Heart left ventricle (tissue), 13 donors: ENCODE measurements around the gene RASGEF1C.

Experiments
- CTCF ChIP-seq, 12 donors: fragments of 200-600 bp; sonication (generic) in 4 of 12; IDR thresholded peaks; one replicate each; pipeline versions ENCODE4 v1.5.0 to v1.8.0; 2018 to 2022; ENCODE audit warnings: antibody characterized with exemption in 12 of 12, mild to moderate bottlenecking in 5 of 12
- POLR2A ChIP-seq, 2 donors: fragments of 450-650 bp; IDR thresholded peaks; one replicate each; pipeline ENCODE4 v1.6.1; 2017; ENCODE audit warnings: antibody characterized with exemption in 2 of 2, mild to moderate bottlenecking in 2 of 2, moderate library complexity in 2 of 2
- donor health status: ischemic (EF 13 %, LVEDD 7.1; RV severe dilation, severe dysfunction).
- donor health status: DM: no; HTN: yes; CAD: no.
- donor health status: DM: no; HTN: no; CAD: no.
- donor health status: ischemic (EF 25% LVEDD 6.9; RV normal size, moderate dysfunction).
- donor health status: ischemic (EF 25% LVEDD 5.7; RV mildly dilated, moderate dysfunction).
- donor health status: ischemic (EF 35%, LVEDD 5.7; RV mildly dilated, moderate dysfunction).
- donor health status: nonischemic (EF 11% LVEDD 7.7; RV severe dilation, severe dysfunction).
- donor health status: DM: yes; HTN: yes; CAD: no.
- donor health status: PGD.
- donor health status: ischemic (EF 29% LVEDD 5.4; RV normal size, mild dysfunction).
- donor health status: nonischemic (EF 23%, LVEDD 6.1; RV moderate dilation, normal function).

- TF ChIP-seq POLR2A (IDR thresholded peaks at IDR 0.05) (no peak), CTCF (IDR thresholded peaks at IDR 0.05) (no peak)
These were observed 73.7 kb downstream of the RASGEF1C start for GRCh38 chr5:180135128-180135955.
